Posterior cingulate gyrus (tissue), 11 donors: ENCODE results near the gene CNDP1.
"Not testable (repeated sequence)": the region's sequence is repeated elsewhere in the genome, so short reads cannot be mapped to it uniquely, and the experiment has no call there.

Experiments used
- DNase-seq, 10 donors: peaks; one replicate each; pipeline versions ENCODE4 v3.0.0 to v3.0.0-alpha.2; 2020 to 2021; ENCODE audit warnings: mixed read lengths in 3 of 10
- intact Hi-C: fragments of 100-400 bp; cut with DNase I; formaldehyde crosslinking; loops from one replicate; pipeline ENCODE4 v1.15.1; 2023

The CNDP1 gene

DNA sequence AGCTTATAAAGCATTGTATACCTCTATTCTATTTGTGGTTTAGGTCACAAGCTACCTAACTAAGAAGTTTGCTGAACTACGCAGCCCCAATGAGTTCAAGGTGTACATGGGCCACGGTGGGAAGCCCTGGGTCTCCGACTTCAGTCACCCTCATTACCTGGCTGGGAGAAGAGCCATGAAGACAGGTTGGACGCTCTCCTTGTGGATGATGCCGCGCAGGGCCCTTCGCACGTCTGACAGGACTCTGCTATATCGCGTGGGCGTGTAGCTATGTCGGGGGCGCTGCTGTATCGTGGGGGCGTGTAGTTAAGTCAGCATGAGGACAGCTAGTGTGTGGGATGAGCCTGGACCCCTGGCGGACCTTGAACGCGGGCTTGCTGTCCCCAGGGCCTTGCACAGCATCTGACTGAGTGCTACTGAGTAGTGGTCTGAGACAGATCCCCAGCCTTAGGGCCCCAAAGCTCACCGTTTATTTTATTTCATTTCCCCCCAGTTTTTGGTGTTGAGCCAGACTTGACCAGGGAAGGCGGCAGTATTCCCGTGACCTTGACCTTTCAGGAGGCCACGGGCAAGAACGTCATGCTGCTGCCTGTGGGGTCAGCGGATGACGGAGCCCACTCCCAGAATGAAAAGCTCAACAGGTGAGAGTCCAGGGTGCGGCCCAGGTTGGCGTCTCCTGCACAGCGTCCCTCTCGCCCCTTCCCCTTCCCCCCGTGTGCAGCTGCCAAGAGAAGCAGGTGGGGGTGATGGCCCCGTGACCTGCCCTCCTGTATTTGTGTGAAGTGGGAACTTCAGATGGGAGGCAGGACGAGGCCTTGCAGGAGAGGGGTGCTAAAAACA, 15.6 kb upstream of the CNDP1 start:
- DNase-seq: no peak
- intact Hi-C loops: no loop called here

GRCh38 chr18:74519320-74520095, 14.8 kb upstream of the CNDP1 start:
- intact Hi-C loops: no loop called here
- DNase-seq: no peak

DNA sequence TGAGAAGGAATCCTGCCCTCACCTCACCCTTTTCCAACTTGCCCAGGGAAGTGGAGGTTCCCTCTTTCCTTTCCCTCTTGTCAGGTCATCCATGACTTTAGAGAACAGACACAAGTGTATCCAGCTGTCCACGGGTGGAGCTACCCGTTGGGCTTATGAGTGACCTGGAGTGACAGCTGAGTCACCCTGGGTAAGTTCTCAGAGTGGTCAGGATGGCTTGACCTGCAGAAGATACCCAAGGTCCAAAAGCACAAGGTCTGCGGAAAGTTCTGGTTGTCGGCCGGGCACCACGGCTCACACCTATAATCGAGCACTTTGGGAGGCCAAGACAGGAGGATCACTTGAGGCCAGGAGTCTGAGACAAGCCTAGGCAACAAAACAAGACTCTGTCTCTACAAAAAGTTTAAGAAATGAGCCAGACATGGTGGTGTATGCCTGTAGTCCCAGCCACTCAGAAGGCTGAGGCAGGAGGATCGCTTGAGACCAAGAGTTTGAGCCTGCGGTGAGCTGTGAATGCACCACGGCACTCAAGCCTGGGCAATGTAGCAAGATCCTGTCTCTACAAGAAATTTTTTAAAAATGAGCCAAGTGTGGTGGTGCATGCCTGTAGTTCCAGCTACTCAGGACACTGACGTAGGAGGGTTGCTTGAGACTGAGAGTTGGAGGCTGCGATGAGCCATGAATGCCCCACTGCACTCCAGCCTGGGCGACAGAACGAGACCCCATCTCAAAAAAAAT, 14.0 kb upstream of the CNDP1 start:
- no peak for DNase-seq

DNA sequence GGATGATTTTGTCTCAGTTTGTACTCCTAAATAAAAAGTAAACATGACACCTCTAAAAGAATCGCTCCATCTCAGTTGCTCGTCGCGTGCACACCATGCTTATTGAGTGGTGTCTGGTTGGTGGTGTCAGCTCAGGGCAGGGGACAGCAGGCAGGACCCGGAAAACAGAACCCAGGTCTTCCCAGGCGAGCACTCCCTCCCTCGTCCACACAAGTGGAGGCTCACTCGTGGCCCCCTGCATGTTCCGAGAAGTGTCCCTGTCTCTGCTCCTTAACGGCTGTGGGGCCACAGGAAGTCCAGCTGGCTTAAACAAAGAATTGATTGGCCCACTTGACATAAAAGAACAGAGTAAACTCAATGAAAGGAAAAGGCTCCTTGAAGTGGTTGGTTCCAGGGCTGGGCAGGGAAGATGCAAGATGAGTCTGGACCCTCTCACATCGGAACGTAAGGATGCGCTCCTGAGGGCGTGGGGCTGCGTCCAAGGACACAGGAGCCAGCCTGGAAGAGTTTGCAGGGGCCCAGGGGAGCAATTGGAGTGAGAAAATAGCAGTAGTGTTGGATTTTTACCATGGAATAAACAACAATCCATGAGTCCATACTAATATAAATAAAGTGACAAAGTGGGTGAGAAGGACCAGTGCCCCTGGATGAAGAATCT, 13.1 kb upstream of the CNDP1 start:
- intact Hi-C loops: no loop called here
- DNase-seq: no peak

More for the DNA sequence above, 14.0 kb upstream of the CNDP1 start:
- intact Hi-C loops: no loop called here

DNA sequence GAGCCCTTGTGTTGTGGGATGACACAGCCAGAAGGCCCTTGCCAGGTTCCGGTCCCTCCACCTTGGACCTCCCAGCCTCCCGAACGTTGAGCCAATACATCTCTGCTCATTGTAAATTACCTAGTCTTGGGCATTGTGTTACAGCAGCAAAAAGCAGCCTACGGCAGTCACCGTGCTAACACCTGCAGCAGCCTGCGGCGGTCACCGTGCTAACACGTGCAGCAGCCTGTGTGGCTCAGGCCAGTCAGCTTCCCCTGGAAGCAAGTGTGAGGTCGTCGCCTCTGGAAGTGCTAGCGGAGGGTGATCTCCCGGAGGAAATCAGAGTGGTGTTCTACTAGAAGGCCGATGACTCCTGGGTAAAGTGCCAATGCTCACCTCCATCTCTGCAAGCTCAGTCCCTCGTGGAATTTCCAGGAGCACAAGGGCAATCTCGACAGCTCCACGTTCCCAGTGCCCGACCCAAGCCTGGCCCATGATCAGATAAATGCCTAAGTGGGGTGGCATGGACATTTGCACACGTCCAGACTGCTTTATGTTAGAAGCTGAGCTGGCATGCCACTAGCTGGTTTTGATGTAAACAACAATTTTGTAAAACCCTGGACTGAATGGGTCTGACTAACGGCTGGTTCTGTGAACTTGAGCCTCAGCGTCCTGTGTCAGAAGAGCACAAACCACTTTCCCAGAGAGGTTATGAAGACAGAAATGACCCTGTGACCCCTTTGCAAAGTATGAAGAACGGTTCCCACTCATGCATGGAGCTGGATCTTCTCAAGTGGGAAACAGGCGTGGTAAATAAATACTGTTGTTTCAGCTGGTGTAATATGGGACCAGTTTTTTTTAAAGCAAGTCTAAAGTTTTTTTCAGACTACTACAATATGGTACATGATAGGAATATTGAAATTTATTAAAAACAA, 11.4 kb upstream of the CNDP1 start:
- intact Hi-C loops: no loop called here
- DNase-seq: peak in 1 of 10 donors; percentile 73

DNA sequence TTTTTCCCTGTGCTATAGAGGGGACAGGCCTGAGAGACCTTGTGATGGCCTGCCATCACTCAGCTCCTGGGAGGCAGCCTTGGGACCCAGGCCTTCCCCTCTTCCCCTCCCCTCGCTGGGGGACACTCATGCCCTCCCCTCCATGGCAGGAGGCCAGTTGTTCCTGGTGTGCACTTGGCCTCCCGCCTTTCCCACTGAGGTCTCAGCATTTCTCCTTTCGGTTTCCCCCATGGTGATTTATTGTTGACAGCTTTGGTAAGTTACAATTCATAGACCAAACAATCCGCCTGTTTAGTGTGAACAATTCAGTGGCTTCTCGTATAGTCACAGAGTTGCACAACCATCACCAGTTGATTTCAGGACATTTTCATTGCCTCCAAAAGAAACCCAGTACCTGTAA, 10.2 kb upstream of the CNDP1 start:
- intact Hi-C loops: no loop called here
- DNase-seq: peak in 2 of 10 donors; percentile 7 to 75

- DNase-seq: peak in 1 of 10 donors; percentile 36
- intact Hi-C loops: not testable (repeated sequence)
These were observed 9.4 kb upstream of the CNDP1 start for GRCh38 chr18:74524915-74525314.

DNA sequence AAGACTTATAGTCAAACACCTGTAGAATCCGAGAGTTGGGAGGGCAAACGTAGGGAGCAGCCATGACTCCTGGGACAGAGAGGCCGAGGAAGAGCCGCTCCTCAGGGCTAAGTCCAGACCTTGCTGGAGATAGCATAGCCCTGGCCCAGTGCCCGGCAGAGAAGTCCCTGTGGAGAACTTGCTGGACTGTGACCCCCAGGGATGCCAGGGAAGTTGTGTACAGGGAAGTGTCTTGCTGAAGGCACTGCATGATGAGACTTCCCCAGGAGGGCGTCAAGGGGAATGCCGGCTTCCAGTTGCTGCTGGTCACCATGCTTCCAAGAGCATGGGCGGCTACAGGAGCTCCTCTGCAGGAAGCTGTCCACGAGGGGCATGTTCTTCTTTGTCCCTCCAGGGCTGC, 8.6 kb upstream of the CNDP1 start:
- intact Hi-C loops: no loop called here
- DNase-seq: peak in 2 of 10 donors; percentile 5 to 79

DNA sequence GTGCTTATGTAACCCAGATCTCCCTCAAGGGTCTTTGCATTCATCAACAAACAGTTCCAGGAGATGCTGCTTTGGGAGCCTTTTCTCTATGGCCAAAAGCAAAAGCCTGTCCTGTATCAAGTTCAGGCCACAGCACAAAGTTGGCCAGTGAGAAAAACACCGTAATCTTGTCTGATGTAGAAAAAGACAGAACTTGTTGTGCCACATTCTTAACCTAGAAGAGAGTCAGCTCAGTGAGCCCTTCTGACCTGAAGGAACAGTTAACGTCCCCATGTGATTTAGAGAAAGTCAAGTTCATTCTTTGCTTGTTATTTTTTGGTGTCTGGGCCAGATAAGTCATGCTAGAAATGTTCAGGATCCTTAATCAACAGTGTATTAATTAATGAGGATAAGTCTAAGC, 7.8 kb upstream of the CNDP1 start:
- DNase-seq: no peak
- intact Hi-C loops: no loop called here

GRCh38 chr18:74528478-74528877, 5.8 kb upstream of the CNDP1 start:
- intact Hi-C loops: no loop called here
- no peak for DNase-seq

- intact Hi-C loops: no loop called here
- peak in 1 of 10 donors; percentile 30 for DNase-seq
These were observed 5.4 kb upstream of the CNDP1 start for GRCh38 chr18:74528913-74529312.

GRCh38 chr18:74529378-74529777, 4.9 kb upstream of the CNDP1 start:
- DNase-seq: peak in 1 of 10 donors; percentile 78
- intact Hi-C loops: no loop called here

- peak in 2 of 10 donors; percentile 6 to 78 for DNase-seq
- intact Hi-C loops: no loop called here
These were observed 4.3 kb upstream of the CNDP1 start for GRCh38 chr18:74529811-74530583.

DNA sequence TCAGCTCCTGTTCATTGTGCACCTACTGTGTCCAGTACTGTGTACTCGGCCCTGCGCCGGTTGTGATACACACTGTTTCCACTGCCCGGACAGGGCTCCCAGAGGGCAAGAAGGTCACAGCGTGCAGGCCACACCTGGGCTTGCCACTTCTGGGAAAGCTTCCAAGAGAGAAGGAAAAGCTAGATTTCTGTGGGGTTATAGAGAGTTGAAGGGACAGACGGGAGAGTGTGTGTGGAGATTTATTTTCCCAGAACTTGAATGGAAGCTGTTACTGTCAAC, 3.8 kb upstream of the CNDP1 start:
- DNase-seq: no peak
- intact Hi-C loops: no loop called here

DNA sequence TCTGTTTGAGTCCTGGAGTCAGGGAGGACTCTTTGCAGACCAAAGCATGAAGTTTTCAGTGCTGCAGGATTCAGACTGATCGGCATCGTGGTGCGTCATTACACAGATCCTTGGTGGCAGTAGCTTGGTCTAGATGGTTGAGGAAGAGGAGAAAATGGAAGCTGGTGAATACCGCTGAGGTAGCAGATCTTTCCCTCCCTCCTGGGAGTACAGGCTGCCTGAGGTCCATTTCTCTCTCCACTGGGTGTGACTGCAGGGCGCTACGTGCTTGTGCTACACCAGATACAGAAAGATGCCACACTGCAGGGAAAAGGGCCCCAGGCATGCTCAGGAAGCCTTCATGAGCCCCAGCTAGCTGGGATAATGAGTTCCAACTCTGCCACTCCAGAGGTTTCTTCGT, 3.3 kb upstream of the CNDP1 start:
- DNase-seq: peak in 1 of 10 donors; percentile 26
- intact Hi-C loops: no loop called here

- DNase-seq: peak in 1 of 10 donors; percentile 53
- intact Hi-C loops: no loop called here
These were observed 1.7 kb upstream of the CNDP1 start for GRCh38 chr18:74532511-74533025.

- intact Hi-C loops: no loop called here
- peak in 1 of 10 donors; percentile 60 for DNase-seq
These were observed 634 bp upstream of the CNDP1 start for GRCh38 chr18:74533666-74534065.

- intact Hi-C loops: no loop called here
- peak in 1 of 10 donors; percentile 40 for DNase-seq
These were observed 815 bp downstream of the CNDP1 start for GRCh38 chr18:74534981-74535649.
